Measurements from ENCODE around the gene TMEM126B.

GRCh38 chr11:85658180-85658579 is 29.8 kb downstream of the TMEM126B start:
- no peak for TF ChIP-seq POLR2AphosphoS5 (IDR thresholded peaks at IDR 0.05)
- no peak for TF ChIP-seq CTCF (IDR thresholded peaks at IDR 0.05)
- no peak for TF ChIP-seq POLR2A (IDR thresholded peaks at IDR 0.05)

All from breast epithelium (tissue), 3 donors.